Measurements from ENCODE around the gene RPL7L1. TPM values are rescaled to one million over a fixed set of nuclear protein-coding genes. Genes with fewer than 3 reads are reported as not detected.

Gene RPL7L1
- total RNA-seq, 1 experiment from 2014 or later, result 183 TPM

GRCh38 chr6:42848700-42849099 is 30.7 kb upstream of the RPL7L1 start:
- ChIA-PET POLR2A (ENCODE audit: low non-redundant PET) (no interaction called here), CTCF (no interaction called here)
- H3K4me1 ChIP-seq (ENCODE audit: insufficient read depth, low read length, poor library complexity, severe bottlenecking), result no peaks in the 10 kb centered on the region
- no peaks in the 10 kb centered on the region for H3K36me3 ChIP-seq (ENCODE audit: insufficient read depth, low read length, poor library complexity, severe bottlenecking)
- intact Hi-C loops (cut with micrococcal nuclease; ENCODE audit: unreplicated experiment), result no loop called here
- DNase-seq (ENCODE audit: low spot score), result no peak
- no TSS peak for BruUV-seq (replicated peaks)
- no peaks in the 10 kb centered on the region for H3K9me3 ChIP-seq (ENCODE audit: low read depth, low read length, poor library complexity, severe bottlenecking)
- no peak overlapping the region for H3K27ac ChIP-seq (ENCODE audit: low read depth, low read length, poor library complexity, severe bottlenecking)
- TF ChIP-seq EZH2 (IDR thresholded peaks at IDR 0.05; ENCODE audit: borderline replicate concordance, low read depth, low read length, poor library complexity, severe bottlenecking) (no peak), CTCF (conservative IDR thresholded peaks at IDR 0.05; ENCODE audit: low read depth, low read length) (no peak)
- H3K4me3 ChIP-seq (ENCODE audit: low read depth, low read length, poor library complexity, severe bottlenecking), result no peak overlapping the region
- no peaks in the 10 kb centered on the region for H3K27me3 ChIP-seq (replicated peaks; ENCODE audit: insufficient read depth, low read depth, low read length, poor library complexity)

- H3K4me1 ChIP-seq (ENCODE audit: insufficient read depth, low read length, poor library complexity, severe bottlenecking), result no peaks in the 10 kb centered on the region
- no peak overlapping the region for H3K27ac ChIP-seq (ENCODE audit: low read depth, low read length, poor library complexity, severe bottlenecking)
- ChIA-PET CTCF (no interaction called here), POLR2A (ENCODE audit: low non-redundant PET) (no interaction called here)
- no peak for DNase-seq (ENCODE audit: low spot score)
- TF ChIP-seq EZH2 (IDR thresholded peaks at IDR 0.05; ENCODE audit: borderline replicate concordance, low read depth, low read length, poor library complexity, severe bottlenecking), result no peak
- TF ChIP-seq CTCF (conservative IDR thresholded peaks at IDR 0.05; ENCODE audit: low read depth, low read length), result no peak
- no TSS peak for BruUV-seq (replicated peaks)
- intact Hi-C loops (cut with micrococcal nuclease; ENCODE audit: unreplicated experiment), result no loop called here
- H3K9me3 ChIP-seq (ENCODE audit: low read depth, low read length, poor library complexity, severe bottlenecking), result no peaks in the 10 kb centered on the region
- no peak overlapping the region for H3K4me3 ChIP-seq (ENCODE audit: low read depth, low read length, poor library complexity, severe bottlenecking)
- no peaks in the 10 kb centered on the region for H3K36me3 ChIP-seq (ENCODE audit: insufficient read depth, low read length, poor library complexity, severe bottlenecking)
- no peaks in the 10 kb centered on the region for H3K27me3 ChIP-seq (replicated peaks; ENCODE audit: insufficient read depth, low read depth, low read length, poor library complexity)
Observed at GRCh38 chr6:42851599-42851998, 27.8 kb upstream of the RPL7L1 start.

- H3K27ac ChIP-seq (ENCODE audit: low read depth, low read length, poor library complexity, severe bottlenecking), result no peak overlapping the region
- CTCF ChIA-PET, result no interaction called here
- no peaks in the 10 kb centered on the region for H3K27me3 ChIP-seq (replicated peaks; ENCODE audit: insufficient read depth, low read depth, low read length, poor library complexity)
- TF ChIP-seq EZH2 (IDR thresholded peaks at IDR 0.05; ENCODE audit: borderline replicate concordance, low read depth, low read length, poor library complexity, severe bottlenecking), result no peak
- H3K9me3 ChIP-seq (ENCODE audit: low read depth, low read length, poor library complexity, severe bottlenecking), result no peaks in the 10 kb centered on the region
- no TSS peak for BruUV-seq (replicated peaks)
- no peak overlapping the region for H3K4me3 ChIP-seq (ENCODE audit: low read depth, low read length, poor library complexity, severe bottlenecking)
- H3K4me1 ChIP-seq (ENCODE audit: insufficient read depth, low read length, poor library complexity, severe bottlenecking), result no peaks in the 10 kb centered on the region
- POLR2A ChIA-PET (ENCODE audit: low non-redundant PET), result no interaction called here
- no peak for DNase-seq (ENCODE audit: low spot score)
- intact Hi-C loops (cut with micrococcal nuclease; ENCODE audit: unreplicated experiment), result no loop called here
- H3K36me3 ChIP-seq (ENCODE audit: insufficient read depth, low read length, poor library complexity, severe bottlenecking), result peaks cover 9% of the 10 kb centered on the region
Observed at GRCh38 chr6:42860036-42860435, 19.4 kb upstream of the RPL7L1 start.

GRCh38 chr6:42860481-42860880 is 18.9 kb upstream of the RPL7L1 start:
- no peaks in the 10 kb centered on the region for H3K9me3 ChIP-seq (ENCODE audit: low read depth, low read length, poor library complexity, severe bottlenecking)
- TF ChIP-seq CTCF (conservative IDR thresholded peaks at IDR 0.05; ENCODE audit: low read depth, low read length) (no peak), EZH2 (IDR thresholded peaks at IDR 0.05; ENCODE audit: borderline replicate concordance, low read depth, low read length, poor library complexity, severe bottlenecking) (no peak)
- POLR2A ChIA-PET (ENCODE audit: low non-redundant PET), result no interaction called here
- CTCF ChIA-PET, result no interaction called here
- H3K4me1 ChIP-seq (ENCODE audit: insufficient read depth, low read length, poor library complexity, severe bottlenecking), result no peaks in the 10 kb centered on the region
- BruUV-seq (replicated peaks), result no TSS peak
- no peaks in the 10 kb centered on the region for H3K27me3 ChIP-seq (replicated peaks; ENCODE audit: insufficient read depth, low read depth, low read length, poor library complexity)
- no peak for DNase-seq (ENCODE audit: low spot score)
- intact Hi-C loops (cut with micrococcal nuclease; ENCODE audit: unreplicated experiment), result no loop called here
- H3K36me3 ChIP-seq (ENCODE audit: insufficient read depth, low read length, poor library complexity, severe bottlenecking), result peaks cover 9% of the 10 kb centered on the region
- H3K27ac ChIP-seq (ENCODE audit: low read depth, low read length, poor library complexity, severe bottlenecking), result no peak overlapping the region
- no peak overlapping the region for H3K4me3 ChIP-seq (ENCODE audit: low read depth, low read length, poor library complexity, severe bottlenecking)

Data from A673 (cell line).